HepG2 (cell line): ENCODE measurements around the gene NECAB2. TPM values are rescaled to one million over a fixed set of nuclear protein-coding genes. Genes with fewer than 3 reads are reported as not detected.
A peak's percentile ranks its signal among the peaks of the same experiment; 100 is the strongest.

Experiments
- AGO2 ChIP-seq: fragments of 200-400 bp; formaldehyde crosslinking; optimal IDR thresholded peaks from 2 replicates; pipeline ENCODE3; 2017; ENCODE audit warnings: mild to moderate bottlenecking, low read depth, low read length, moderate library complexity
- DNMT3B ChIP-seq: conservative IDR thresholded peaks from 2 replicates; pipeline ENCODE4 v1.6.1; 2016; ENCODE audit warnings: missing biosample characterization, control low read depth
- PHF5A ChIP-seq: IDR thresholded peaks from one replicate; pipeline ENCODE4 v1.6.1; 2018; ENCODE audit warnings: low read depth, missing genetic modification reagents; ENCODE audit not compliant: unreplicated experiment
- RBFOX2 ChIP-seq: fragments of 200-400 bp; formaldehyde crosslinking; IDR thresholded peaks from 2 replicates; pipeline ENCODE4 v1.6.1; 2017; ENCODE audit warnings: low read depth, mild to moderate bottlenecking, low read length
- REXO4 ChIP-seq: sonication (generic); formaldehyde crosslinking; IDR thresholded peaks from 2 replicates; pipeline ENCODE4 v1.8.0; 2022; ENCODE audit warnings: missing genetic modification reagents, mild to moderate bottlenecking, borderline replicate concordance
- SRSF4 ChIP-seq: fragments of 200-400 bp; formaldehyde crosslinking; IDR thresholded peaks from one replicate; pipeline ENCODE4 v1.6.1; 2018; ENCODE audit warnings: mild to moderate bottlenecking, low read depth, low read length, moderate library complexity; ENCODE audit not compliant: poor library complexity, severe bottlenecking
- TFDP2 ChIP-seq: sonication (generic); formaldehyde crosslinking; IDR thresholded peaks from 2 replicates; pipeline ENCODE4 v1.4.0; 2020; ENCODE audit warnings: missing genetic modification reagents
- ZHX1 ChIP-seq: sonication (generic); formaldehyde crosslinking; IDR thresholded peaks from 2 replicates; pipeline ENCODE4 v1.8.1; 2022; ENCODE audit warnings: low read depth, mild to moderate bottlenecking, missing genetic modification reagents
- ZNF260 ChIP-seq: sonication (generic); formaldehyde crosslinking; IDR thresholded peaks from 2 replicates; pipeline ENCODE4 v1.4.0; 2020; ENCODE audit warnings: missing genetic modification reagents, low read depth, mild to moderate bottlenecking, borderline replicate concordance
- ZNF318 ChIP-seq: sonication (generic); formaldehyde crosslinking; IDR thresholded peaks from 2 replicates; pipeline ENCODE4 v1.4.0; 2020; ENCODE audit warnings: mild to moderate bottlenecking, missing genetic modification reagents
- ZNF44 ChIP-seq: sonication (generic); formaldehyde crosslinking; IDR thresholded peaks from 2 replicates; pipeline ENCODE4 v1.5.1; 2020; ENCODE audit warnings: mild to moderate bottlenecking, missing genetic modification reagents
- ZNF746 ChIP-seq: sonication (generic); formaldehyde crosslinking; IDR thresholded peaks from 2 replicates; pipeline ENCODE4 v1.8.0; 2022; ENCODE audit warnings: mild to moderate bottlenecking, missing genetic modification reagents
- ZSCAN20 ChIP-seq: sonication (generic); formaldehyde crosslinking; IDR thresholded peaks from 2 replicates; pipeline ENCODE4 v1.4.0; 2020; ENCODE audit warnings: missing genetic modification reagents, mild to moderate bottlenecking, borderline replicate concordance
- polyA plus RNA-seq, 8 experiments: library from polyadenylated mRNA; depleted of rRNA in 3 of 8; stranded (reverse) in 7 of 8; unstranded in 1 of 8; fragments of >200 nt; fragmentation: Illumina TruSeq in 4 of 8; extraction: Trizol in 4 of 8; gene quantifications; 2 replicates each; pipeline versions ENCODE4 v1.2.1 to v1.2.3, GENCODE V29; 2011 to 2016; ENCODE audit warnings: low read depth in 4 of 8, missing spikeins in 1 of 8, mixed read lengths in 1 of 8; ENCODE audit not compliant: insufficient read depth in 1 of 8
- total RNA-seq, 5 experiments: library from RNA; depleted of rRNA; stranded (reverse); fragments of >200 nt; fragmentation: Illumina TruSeq; extraction: Trizol; gene quantifications; 2 replicates each; pipeline ENCODE4 v1.2.3, GENCODE V29; 2016; ENCODE audit warnings: low read depth in 1 of 5

NECAB2 gene
- total and polyA plus RNA-seq, 2 of the 13 experiments (the other 11 are each of a cell fraction or from before 2014, with no cell fraction given), result 0.21 to 0.49 TPM

- TF ChIP-seq ZHX1 (CRISPR knock-in tag), result no peak; the same call in 1 of the 2 replicates
- TF ChIP-seq ZNF44 (CRISPR knock-in tag), result peak; percentile 76; the same call in 1 of the 2 replicates
- peak; percentile 19 for TF ChIP-seq PHF5A
- TF ChIP-seq SRSF4, result no peak
- TF ChIP-seq DNMT3B, result peak; percentile 40; the same call in 1 of the 2 replicates
- peak; percentile 96 for TF ChIP-seq AGO2
- 0 out of 2 replicates have a peak, but pooled peaks have one; percentile 2 for TF ChIP-seq ZSCAN20 (CRISPR knock-in tag)
- TF ChIP-seq ZNF318 (CRISPR knock-in tag), result no peak
- no peak for TF ChIP-seq REXO4 (CRISPR knock-in tag)
- TF ChIP-seq ZNF746 (CRISPR knock-in tag), result no peak; the same call in 1 of the 2 replicates
- TF ChIP-seq TFDP2, result no peak
- no peak for TF ChIP-seq ZNF260 (CRISPR knock-in tag)
- peak; percentile 92 for TF ChIP-seq RBFOX2
These were observed 14.9 kb upstream of the NECAB2 start, which contains the start of gene OSGIN1 (continued) for GRCh38 chr16:83952940-83953795.
